Natural killer cell (primary cell): ENCODE measurements around the gene HYPK. TPM values are rescaled to one million over a fixed set of nuclear protein-coding genes. Genes with fewer than 3 reads are reported as not detected.

ENCODE experiments used
- ATAC-seq, 3 donors: fragments of 150-1000 bp in 2 of 3; fragments of 200-7000 bp in 1 of 3; cut with Tn5 transposase; 1 replicate in 1 of 3; 2 replicates in 2 of 3; pipeline ENCODE4 v1.10.0; 2021; ENCODE audit warnings: mild to moderate bottlenecking in 2 of 3, moderate library complexity in 2 of 3
- DNase-seq, 2 donors: peaks; one replicate each; pipeline versions ENCODE4 v3.0.0 to v3.0.0-alpha.2; 2013 to 2021; ENCODE audit warnings: mixed read lengths in 1 of 2
- H3K27ac ChIP-seq: one replicate; pipeline ENCODE4 v1.5.1; 2013; ENCODE audit warnings: mild to moderate bottlenecking, low read length
- H3K27me3 ChIP-seq: one replicate; pipeline ENCODE4 v1.6.1; 2013; ENCODE audit warnings: low read length; ENCODE audit not compliant: control insufficient read depth, insufficient read depth
- H3K36me3 ChIP-seq: one replicate; pipeline ENCODE4 v1.6.1; 2013; ENCODE audit warnings: low read length; ENCODE audit not compliant: control insufficient read depth, insufficient read depth
- H3K4me1 ChIP-seq: one replicate; pipeline ENCODE4 v1.6.1; 2013; ENCODE audit warnings: low read length; ENCODE audit not compliant: control insufficient read depth, insufficient read depth
- H3K4me3 ChIP-seq: one replicate; pipeline ENCODE4 v1.5.1; 2013; ENCODE audit warnings: low read length
- H3K9me3 ChIP-seq: one replicate; pipeline ENCODE4 v1.6.1; 2013; ENCODE audit warnings: low read length; ENCODE audit not compliant: control insufficient read depth, insufficient read depth
- H3K27ac Mint-ChIP-seq, 2 donors: one replicate each; pipeline ENCODE4 v1.8.0; 2022; ENCODE audit warnings: mild to moderate bottlenecking in 2 of 2, mixed read lengths in 2 of 2, moderate library complexity in 1 of 2
- H3K27me3 Mint-ChIP-seq, 2 donors: one replicate each; pipeline ENCODE4 v1.8.0; 2022; ENCODE audit warnings: low read depth in 2 of 2, mixed read lengths in 2 of 2
- H3K36me3 Mint-ChIP-seq: one replicate; pipeline ENCODE4 v1.8.0; 2022; ENCODE audit warnings: mixed read lengths
- H3K4me1 Mint-ChIP-seq, 2 donors: one replicate each; pipeline ENCODE4 v1.8.0; 2022; ENCODE audit warnings: mixed read lengths in 2 of 2
- H3K4me3 Mint-ChIP-seq: one replicate; pipeline ENCODE4 v1.8.0; 2022; ENCODE audit warnings: mild to moderate bottlenecking, moderate library complexity, mixed read lengths
- H3K9me3 Mint-ChIP-seq, 2 donors: one replicate each; pipeline ENCODE4 v1.8.0; 2022; ENCODE audit warnings: mixed read lengths in 2 of 2
- CTCF ChIP-seq: fragments of 200-600 bp; IDR thresholded peaks from one replicate; pipeline ENCODE4 v1.8.0; 2022; ENCODE audit warnings: antibody characterized with exemption
- WGBS: methylation state at CpG from one replicate; pipeline ENCODE4 v1.1.7; 2013; ENCODE audit warnings: missing lambda C conversion rate; ENCODE audit not compliant: insufficient coverage; 5-methylcytosine and 5-hydroxymethylcytosine counted together
- intact Hi-C: fragments of 100-400 bp; cut with micrococcal nuclease; formaldehyde crosslinking; loops from one replicate; pipeline ENCODE4 v1.14.2; 2022
- total RNA-seq, 4 donors: library from RNA; stranded (reverse); fragments of 120-200 nt in 1 of 4; gene quantifications; one replicate each; pipeline versions ENCODE4 v1.2.3 to v1.2.4, GENCODE V29; 2013 to 2022

HYPK gene
- total RNA-seq, 3 donors from 2014 or later (not counting 1 experiment from before 2014, with no cell fraction given) = 19.8 to 29.3 (median 25.8) TPM

DNA sequence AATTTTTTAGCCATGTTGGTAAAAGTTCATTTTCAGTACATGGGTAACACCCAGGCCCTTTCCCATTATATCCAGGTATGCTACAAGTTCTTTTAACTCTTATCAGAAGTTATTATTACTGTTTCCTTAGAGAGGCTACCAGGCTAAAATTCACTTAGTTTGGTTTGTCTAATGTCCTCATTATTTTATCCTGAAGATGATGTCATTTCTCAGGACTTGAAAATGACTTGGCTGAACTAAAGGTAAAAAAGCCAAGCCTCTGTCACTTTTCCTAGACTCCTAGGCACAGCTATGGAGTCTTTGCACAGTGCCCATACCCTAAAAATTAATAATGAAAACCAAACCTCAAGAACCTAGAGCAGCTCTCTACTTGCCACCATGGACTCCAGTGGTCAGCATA, 27.8 kb upstream of the HYPK start:
- Histone ChIP-seq H3K4me1 (peaks cover 15% of the 10 kb centered on the region), H3K36me3 (peaks cover 56% of the 10 kb centered on the region), H3K27me3 (no peaks in the 10 kb centered on the region), H3K9me3 (no peaks in the 10 kb centered on the region), H3K27ac (no peak overlapping the region), H3K4me3 (no peak overlapping the region)
- Mint-ChIP-seq H3K4me3 (no peak overlapping the region), H3K9me3 (no peaks in the 10 kb centered on the region), H3K27ac (peak overlapping the region in 1 of 2 donors; percentile 56), H3K36me3 (peaks cover 27% of the 10 kb centered on the region), H3K4me1 (peaks cover 5 to 14% of the 10 kb centered on the region in 2 donors), H3K27me3 (no peaks in the 10 kb centered on the region)
- intact Hi-C loops = no loop called here
- ATAC-seq = no peak
- TF ChIP-seq CTCF = no peak
- no peak for DNase-seq

DNA sequence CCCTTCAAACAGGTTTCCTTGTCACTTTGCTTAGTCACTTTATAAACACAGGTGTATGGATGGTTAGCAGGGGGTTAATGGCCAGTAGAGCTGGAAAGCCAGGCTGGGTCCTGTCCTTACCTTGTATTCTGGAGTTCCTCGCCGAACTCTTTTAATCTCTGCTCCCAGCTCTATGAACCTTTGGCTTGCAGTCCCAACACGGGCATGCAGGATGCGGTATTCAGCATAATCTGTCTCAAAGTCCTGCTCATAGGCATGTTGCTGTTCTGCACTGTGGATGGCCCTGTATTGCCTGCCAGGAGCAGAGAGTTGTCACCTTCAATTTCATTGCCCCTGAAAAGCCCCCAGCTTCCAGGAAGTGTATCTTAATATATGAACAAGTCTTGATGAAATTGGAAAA, 26.3 kb upstream of the HYPK start:
- Mint-ChIP-seq H3K27me3 (no peaks in the 10 kb centered on the region), H3K4me3 (no peak overlapping the region), H3K27ac (peak overlapping the region; percentile 53 to 58), H3K9me3 (no peaks in the 10 kb centered on the region), H3K36me3 (peaks cover 27% of the 10 kb centered on the region), H3K4me1 (peaks cover 9 to 20% of the 10 kb centered on the region in 2 donors)
- TF ChIP-seq CTCF = no peak
- 91% methylated on average over 4 of the region's 4 CpGs for WGBS
- DNase-seq = peak in 1 of 2 donors; percentile 16
- Histone ChIP-seq H3K36me3 (peaks cover 42% of the 10 kb centered on the region), H3K9me3 (no peaks in the 10 kb centered on the region), H3K27me3 (no peaks in the 10 kb centered on the region), H3K27ac (no peak overlapping the region), H3K4me3 (no peak overlapping the region), H3K4me1 (peaks cover 22% of the 10 kb centered on the region)
- ATAC-seq = no peak
- intact Hi-C loops = no loop called here

DNA sequence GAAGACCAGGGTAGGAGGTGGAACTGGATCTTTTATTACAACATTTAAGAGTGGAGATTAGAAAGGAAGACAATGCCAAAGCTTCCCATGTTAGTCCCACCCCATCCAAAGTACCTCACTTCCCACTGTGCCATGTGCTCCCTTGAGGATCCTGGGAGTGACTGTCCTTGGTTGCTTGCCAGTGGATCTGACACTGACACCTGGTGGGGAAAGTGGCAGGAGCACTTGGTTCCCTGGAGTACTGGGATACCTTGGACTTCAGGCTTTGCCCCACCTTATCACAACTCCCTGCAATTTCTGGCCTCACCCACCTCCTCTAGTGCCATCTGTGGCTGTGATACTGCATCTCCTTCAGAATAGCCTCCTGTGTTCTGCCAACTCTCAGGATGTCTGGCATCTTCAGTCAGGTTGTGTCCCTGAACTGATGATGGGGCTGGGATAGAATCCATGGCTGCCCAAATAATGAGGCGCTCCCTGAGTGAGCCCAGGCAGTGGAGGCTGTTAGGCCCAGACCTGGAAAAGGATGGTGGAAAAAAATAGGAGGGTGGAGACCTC, 24.9 kb upstream of the HYPK start:
- Mint-ChIP-seq H3K27me3 (no peaks in the 10 kb centered on the region), H3K36me3 (peaks cover 16% of the 10 kb centered on the region), H3K27ac (peak overlapping the region; percentile 53 to 92), H3K4me3 (peak overlapping the region; percentile 47), H3K4me1 (peaks cover 12 to 22% of the 10 kb centered on the region in 2 donors), H3K9me3 (no peaks in the 10 kb centered on the region)
- no peaks in the 10 kb centered on the region for H3K9me3 ChIP-seq
- DNase-seq = peak in 1 of 2 donors; percentile 18
- H3K4me3 ChIP-seq = no peak overlapping the region
- H3K4me1 ChIP-seq = peaks cover 22% of the 10 kb centered on the region
- peaks cover 28% of the 10 kb centered on the region for H3K36me3 ChIP-seq
- intact Hi-C loops = no loop called here
- no peak overlapping the region for H3K27ac ChIP-seq
- H3K27me3 ChIP-seq = no peaks in the 10 kb centered on the region
- WGBS = 100% methylated on average over 1 of the region's 1 CpG
- TF ChIP-seq CTCF = no peak
- ATAC-seq = no peak
